GM21825 (cell line): Measurements from ENCODE around the gene ZNRF3.
A peak's percentile ranks its signal among the peaks of the same experiment; 100 is the strongest.
"Not testable (repeated sequence)": the region's sequence is repeated elsewhere in the genome, so short reads cannot be mapped to it uniquely, and the experiment has no call there.

Experiments used
- ATAC-seq: cut with Tn5 transposase; IDR thresholded peaks from one replicate; pipeline ENCODE4 v1.9.1; 2021; ENCODE audit warnings: mild to moderate bottlenecking, moderate library complexity; ENCODE audit not compliant: unreplicated experiment

The ZNRF3 gene

GRCh38 chr22:28882878-28883656 is at the start of gene ZNRF3:
ZNRF3 (plus strand) TSS chr22:28883572; CDS start chr22:28883767, 195 bp downstream.
- ATAC-seq = peak; percentile 60

GRCh38 chr22:28835630-28836189 is 47.7 kb upstream of the ZNRF3 start:
- ATAC-seq = no peak

- ATAC-seq = no peak
Observed at GRCh38 chr22:28837640-28838039, 45.7 kb upstream of the ZNRF3 start.

GRCh38 chr22:28838971-28839370 is 44.4 kb upstream of the ZNRF3 start:
- ATAC-seq = no peak

GRCh38 chr22:28841111-28841510 is 42.3 kb upstream of the ZNRF3 start:
- ATAC-seq = no peak

- ATAC-seq = no peak
Observed at GRCh38 chr22:28843633-28844032, 39.7 kb upstream of the ZNRF3 start.

GRCh38 chr22:28844277-28844676 is 39.1 kb upstream of the ZNRF3 start:
- not testable (repeated sequence) for ATAC-seq

- no peak for ATAC-seq
Observed at GRCh38 chr22:28846994-28847393, 36.4 kb upstream of the ZNRF3 start.

GRCh38 chr22:28855355-28856094 is 27.8 kb upstream of the ZNRF3 start:
- no peak for ATAC-seq

GRCh38 chr22:28856095-28856455 is 27.3 kb upstream of the ZNRF3 start:
- ATAC-seq = no peak

GRCh38 chr22:28857288-28857687 is 26.1 kb upstream of the ZNRF3 start:
- ATAC-seq = no peak

GRCh38 chr22:28864878-28865596 is 18.3 kb upstream of the ZNRF3 start:
- ATAC-seq = no peak

- ATAC-seq = no peak
Observed at GRCh38 chr22:28867191-28867590, 16.2 kb upstream of the ZNRF3 start.

GRCh38 chr22:28868389-28868788 is 15.0 kb upstream of the ZNRF3 start:
- not testable (repeated sequence) for ATAC-seq

- no peak for ATAC-seq
Observed at GRCh38 chr22:28869736-28870135, 13.6 kb upstream of the ZNRF3 start.

- no peak for ATAC-seq
Observed at GRCh38 chr22:28873183-28873963, 10.0 kb upstream of the ZNRF3 start.

GRCh38 chr22:28874061-28874460 is 9.3 kb upstream of the ZNRF3 start:
- ATAC-seq = no peak

- no peak for ATAC-seq
Observed at GRCh38 chr22:28874811-28875320, 8.5 kb upstream of the ZNRF3 start.

GRCh38 chr22:28882545-28882877 is 861 bp upstream of the ZNRF3 start:
- no peak for ATAC-seq

GRCh38 chr22:28883657-28883916 is 215 bp downstream of the ZNRF3 start:
- ATAC-seq = peak; percentile 34
